Measurements from ENCODE around the gene EGFL6. TPM values are rescaled to one million over a fixed set of nuclear protein-coding genes. Genes with fewer than 3 reads are reported as not detected.

EGFL6 gene
- total and polyA plus RNA-seq, 2 of the 13 experiments (the other 11 are each of a cell fraction or from before 2014, with no cell fraction given) = not detected

DNA sequence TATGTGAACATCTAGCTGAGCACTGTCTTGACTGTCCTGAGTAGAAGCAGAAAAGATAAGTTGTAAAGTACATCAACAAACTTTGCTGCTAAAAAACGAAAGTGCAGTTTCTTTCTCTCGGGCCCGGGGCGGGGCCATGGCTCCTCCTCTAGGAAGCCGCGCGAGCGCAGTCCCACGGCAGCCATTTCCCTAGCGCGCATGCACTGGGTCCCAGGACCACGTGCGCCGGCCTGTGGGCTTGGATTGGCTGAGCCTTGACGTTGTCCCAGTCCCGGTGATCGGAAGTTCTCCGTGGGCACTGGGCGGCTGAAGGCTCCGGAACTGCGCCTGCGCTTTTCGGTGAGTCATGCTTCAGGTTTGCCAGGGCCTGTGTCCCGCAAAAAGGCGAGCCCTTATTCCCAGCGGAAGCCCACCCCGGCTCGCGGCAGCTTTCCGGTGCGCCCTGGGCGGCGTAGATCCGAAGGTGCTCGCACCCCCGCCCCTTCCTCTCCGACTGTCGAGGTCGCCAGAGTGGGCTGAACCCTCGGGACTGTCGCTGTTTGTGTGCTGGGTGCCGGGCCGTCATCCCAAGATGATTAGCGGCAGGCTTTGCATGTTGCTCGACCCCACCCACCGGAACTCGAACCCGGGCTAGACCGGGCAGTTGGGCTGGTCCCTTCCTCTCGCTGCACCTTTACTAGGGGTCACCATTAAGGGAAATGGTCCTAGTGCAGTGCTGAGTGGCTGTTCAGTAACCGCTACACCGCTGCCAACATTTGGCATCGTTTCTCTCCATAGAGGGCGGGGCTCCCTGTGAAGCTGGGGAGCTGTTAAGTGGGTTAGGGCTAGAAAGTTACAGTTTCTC lies 83.7 kb downstream of the EGFL6 start, which contains the start of gene TCEANC (continued):
- TF ChIP-seq SOX6 (IDR thresholded peaks at IDR 0.05) (no peak), SOX6 (CRISPR knock-in tag; IDR thresholded peaks at IDR 0.05) (no peak), BCL6 (CRISPR knock-in tag; IDR thresholded peaks at IDR 0.05) (peak; percentile 7; the same call in 1 of the 2 replicates), JUN (CRISPR knock-in tag; IDR thresholded peaks at IDR 0.05) (0 out of 2 replicates have a peak, but pooled peaks have one; percentile 28), ZNF773 (CRISPR knock-in tag; IDR thresholded peaks at IDR 0.05; ENCODE audit: borderline replicate concordance) (no peak), ZNF552 (CRISPR knock-in tag; IDR thresholded peaks at IDR 0.05; ENCODE audit: borderline replicate concordance) (no peak), SETDB1 (CRISPR knock-in tag; IDR thresholded peaks at IDR 0.05; ENCODE audit: borderline replicate concordance) (no peak), ZNF75D (CRISPR knock-in tag; IDR thresholded peaks at IDR 0.05; ENCODE audit: borderline replicate concordance) (no peak), SOX5 (CRISPR knock-in tag; IDR thresholded peaks at IDR 0.05; ENCODE audit: borderline replicate concordance) (peak; percentile 24; the same call in 1 of the 2 replicates), HDAC6 (IDR thresholded peaks at IDR 0.05; ENCODE audit: low read depth, low read length) (no peak), ZNF615 (CRISPR knock-in tag; IDR thresholded peaks at IDR 0.05; ENCODE audit: borderline replicate concordance) (no peak), POLR2A (IDR thresholded peaks at IDR 0.05; ENCODE audit: insufficient read depth in 1 of 2, low read depth in 2 of 2, low read length in 2 of 2) (peak; percentile 48 to 59; a peak in 3 of 4 replicates), ZNF569 (CRISPR knock-in tag; IDR thresholded peaks at IDR 0.05; ENCODE audit: borderline replicate concordance) (no peak), MED1 (CRISPR knock-in tag; IDR thresholded peaks at IDR 0.05) (peak; percentile 41), SMC3 (IDR thresholded peaks at IDR 0.05; ENCODE audit: low read length) (no peak), CEBPG (CRISPR knock-in tag; IDR thresholded peaks at IDR 0.05) (no peak), CHD2 (IDR thresholded peaks at IDR 0.05; ENCODE audit: low read depth, low read length) (no peak), NR1H2 (CRISPR knock-in tag; IDR thresholded peaks at IDR 0.05; ENCODE audit: borderline replicate concordance, low read depth) (no peak), CC2D1A (CRISPR knock-in tag; IDR thresholded peaks at IDR 0.05) (no peak), HOXA3 (CRISPR knock-in tag; IDR thresholded peaks at IDR 0.05) (no peak; the same call in 1 of the 2 replicates), ARNT (IDR thresholded peaks at IDR 0.05) (no peak), HIVEP1 (CRISPR knock-in tag; IDR thresholded peaks at IDR 0.05) (no peak), ZNF530 (CRISPR knock-in tag; IDR thresholded peaks at IDR 0.05; ENCODE audit: low read depth) (no peak), PRPF4 (IDR thresholded peaks at IDR 0.05; ENCODE audit: low read depth, low read length, poor library complexity, severe bottlenecking) (no peak), BRCA1 (CRISPR knock-in tag; IDR thresholded peaks at IDR 0.05) (no peak), ARNTL (CRISPR knock-in tag; IDR thresholded peaks at IDR 0.05) (no peak)
- TF ChIP-seq, protein P1, sequence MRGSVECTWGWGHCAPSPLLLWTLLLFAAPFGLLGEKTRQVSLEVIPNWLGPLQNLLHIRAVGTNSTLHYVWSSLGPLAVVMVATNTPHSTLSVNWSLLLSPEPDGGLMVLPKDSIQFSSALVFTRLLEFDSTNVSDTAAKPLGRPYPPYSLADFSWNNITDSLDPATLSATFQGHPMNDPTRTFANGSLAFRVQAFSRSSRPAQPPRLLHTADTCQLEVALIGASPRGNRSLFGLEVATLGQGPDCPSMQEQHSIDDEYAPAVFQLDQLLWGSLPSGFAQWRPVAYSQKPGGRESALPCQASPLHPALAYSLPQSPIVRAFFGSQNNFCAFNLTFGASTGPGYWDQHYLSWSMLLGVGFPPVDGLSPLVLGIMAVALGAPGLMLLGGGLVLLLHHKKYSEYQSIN (CRISPR knock-in tag; IDR thresholded peaks at IDR 0.05; ENCODE audit: borderline replicate concordance) = no peak
- TF ChIP-seq, protein P2, sequence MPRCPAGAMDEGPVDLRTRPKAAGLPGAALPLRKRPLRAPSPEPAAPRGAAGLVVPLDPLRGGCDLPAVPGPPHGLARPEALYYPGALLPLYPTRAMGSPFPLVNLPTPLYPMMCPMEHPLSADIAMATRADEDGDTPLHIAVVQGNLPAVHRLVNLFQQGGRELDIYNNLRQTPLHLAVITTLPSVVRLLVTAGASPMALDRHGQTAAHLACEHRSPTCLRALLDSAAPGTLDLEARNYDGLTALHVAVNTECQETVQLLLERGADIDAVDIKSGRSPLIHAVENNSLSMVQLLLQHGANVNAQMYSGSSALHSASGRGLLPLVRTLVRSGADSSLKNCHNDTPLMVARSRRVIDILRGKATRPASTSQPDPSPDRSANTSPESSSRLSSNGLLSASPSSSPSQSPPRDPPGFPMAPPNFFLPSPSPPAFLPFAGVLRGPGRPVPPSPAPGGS (CRISPR knock-in tag; IDR thresholded peaks at IDR 0.05) = no peak
- TF ChIP-seq, protein P3, sequence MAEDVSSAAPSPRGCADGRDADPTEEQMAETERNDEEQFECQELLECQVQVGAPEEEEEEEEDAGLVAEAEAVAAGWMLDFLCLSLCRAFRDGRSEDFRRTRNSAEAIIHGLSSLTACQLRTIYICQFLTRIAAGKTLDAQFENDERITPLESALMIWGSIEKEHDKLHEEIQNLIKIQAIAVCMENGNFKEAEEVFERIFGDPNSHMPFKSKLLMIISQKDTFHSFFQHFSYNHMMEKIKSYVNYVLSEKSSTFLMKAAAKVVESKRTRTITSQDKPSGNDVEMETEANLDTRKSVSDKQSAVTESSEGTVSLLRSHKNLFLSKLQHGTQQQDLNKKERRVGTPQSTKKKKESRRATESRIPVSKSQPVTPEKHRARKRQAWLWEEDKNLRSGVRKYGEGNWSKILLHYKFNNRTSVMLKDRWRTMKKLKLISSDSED (CRISPR knock-in tag; IDR thresholded peaks at IDR 0.05) = no peak
